NCI-H1930 (cell line): ENCODE data around the gene ACP3.

ENCODE experiments used
- DNase-seq, 2 experiments: peaks; one replicate each; lab custom pipeline; 2025; lab: John Stamatoyannopoulos, UW

ACP3 gene

GRCh38 chr3:132406587-132406986 is 89.4 kb downstream of the ACP3 start:
- no peak for DNase-seq

GRCh38 chr3:132407025-132407424 is 89.8 kb downstream of the ACP3 start:
- no peak for DNase-seq
